B cell (primary cell): Measurements from ENCODE around the gene SSRP1. TPM values are rescaled to one million over a fixed set of nuclear protein-coding genes. Genes with fewer than 3 reads are reported as not detected.

ENCODE experiments used
- ATAC-seq: fragments of 200-7000 bp; cut with Tn5 transposase; one replicate; pipeline ENCODE4 v1.10.0; 2021; ENCODE audit warnings: low read depth, mild to moderate bottlenecking, moderate number of reproducible peaks, moderate library complexity
- CTCF ChIA-PET: fragments of 350-600 bp; sonication (Branson Sonifier 250); formaldehyde crosslinking; loops from one replicate; lab custom pipeline; 2021; ENCODE audit warnings: antibody characterized with exemption, inconsistent platforms; lab: Charles Lee
- POLR2A ChIA-PET: fragments of 350-600 bp; sonication (Branson Sonifier 250); formaldehyde crosslinking; loops from one replicate; lab custom pipeline; 2021; ENCODE audit warnings: antibody characterized with exemption; lab: Charles Lee
- DNase-seq: peaks from one replicate; pipeline ENCODE4 v3.0.0; 2013
- H2AFZ ChIP-seq: 2 replicates; pipeline ENCODE4 v1.6.1; 2012; ENCODE audit warnings: mild to moderate bottlenecking, low read depth, low read length; ENCODE audit not compliant: insufficient read depth, poor library complexity, severe bottlenecking
- H3K27ac ChIP-seq, 2 donors: 1 replicate in 1 of 2; 2 replicates in 1 of 2; pipeline ENCODE4 v1.5.1; 2012 to 2013; ENCODE audit warnings: low read length in 2 of 2, mild to moderate bottlenecking in 2 of 2, moderate library complexity in 1 of 2
- H3K27me3 ChIP-seq, 4 experiments: fragments of 200-600 bp in 1 of 4; sonication (generic) in 1 of 4; replicated peaks in 1 of 4; 1 replicate in 2 of 4; 2 replicates in 2 of 4; pipeline versions ENCODE4 v1.6.1 to v1.7.0; 2013 to 2016; ENCODE audit warnings: low read length in 3 of 4, mild to moderate bottlenecking in 2 of 4, mixed read lengths in 1 of 4, moderate library complexity in 1 of 4; ENCODE audit not compliant: insufficient read depth in 4 of 4, control insufficient read depth in 3 of 4; ENCODE audit errors: control extremely low read depth in 1 of 4
- H3K36me3 ChIP-seq, 2 experiments: replicated peaks in 1 of 2; 1 replicate in 1 of 2; 2 replicates in 1 of 2; pipeline versions ENCODE4 v1.6.1 to v1.7.1; 2013; ENCODE audit warnings: low read length in 1 of 2; ENCODE audit not compliant: insufficient read depth in 2 of 2, control insufficient read depth in 1 of 2; ENCODE audit errors: control extremely low read depth in 1 of 2, extremely low read depth in 1 of 2
- H3K4me1 ChIP-seq, 2 donors: fragments of 200-600 bp in 1 of 2; sonication (generic) in 1 of 2; 1 replicate in 1 of 2; 2 replicates in 1 of 2; pipeline versions ENCODE4 v1.5.1 to v1.6.1; 2013 to 2017; ENCODE audit warnings: low read length in 2 of 2; ENCODE audit not compliant: control insufficient read depth in 2 of 2, insufficient read depth in 2 of 2
- H3K4me2 ChIP-seq: replicated peaks from 2 replicates; pipeline ENCODE3; 2012; ENCODE audit warnings: mild to moderate bottlenecking, low read depth, low read length; ENCODE audit not compliant: poor library complexity, severe bottlenecking
- H3K4me3 ChIP-seq, 5 experiments: fragments of 200-600 bp in 1 of 5; sonication (generic) in 1 of 5; 1 replicate in 3 of 5; 2 replicates in 2 of 5; pipeline versions ENCODE4 v1.5.1 to v1.7.0; 2011 to 2016; ENCODE audit warnings: low read length in 4 of 5, mild to moderate bottlenecking in 4 of 5, low read depth in 2 of 5, control low read depth in 1 of 5, moderate library complexity in 1 of 5; ENCODE audit not compliant: insufficient read depth in 1 of 5; ENCODE audit errors: control extremely low read depth in 1 of 5, extremely low read depth in 1 of 5
- H3K79me2 ChIP-seq: fragments of 200-600 bp; sonication (generic); one replicate; pipeline ENCODE4 v1.6.0; 2016; ENCODE audit warnings: low read length; ENCODE audit not compliant: control insufficient read depth, insufficient read depth
- H3K9ac ChIP-seq: fragments of 200-600 bp; sonication (generic); 2 replicates; pipeline ENCODE4 v1.6.1; 2017; ENCODE audit warnings: mild to moderate bottlenecking, low read length, moderate library complexity
- H3K9me3 ChIP-seq, 3 donors: one replicate each; pipeline versions ENCODE4 v1.6.1 to v1.7.1; 2013; ENCODE audit warnings: low read length in 2 of 3; ENCODE audit not compliant: control insufficient read depth in 2 of 3, insufficient read depth in 1 of 3; ENCODE audit errors: control extremely low read depth in 1 of 3
- H4K20me1 ChIP-seq: 2 replicates; pipeline ENCODE4 v1.6.0; 2012; ENCODE audit warnings: mild to moderate bottlenecking, low read length; ENCODE audit not compliant: insufficient read depth, control insufficient read depth, poor library complexity, severe bottlenecking
- H3K27ac Mint-ChIP-seq: one replicate; pipeline ENCODE4 v1.8.0; 2021; ENCODE audit warnings: mixed read lengths
- H3K27me3 Mint-ChIP-seq: one replicate; pipeline ENCODE4 v1.8.0; 2021; ENCODE audit warnings: mixed read lengths
- H3K4me1 Mint-ChIP-seq: one replicate; pipeline ENCODE4 v1.8.0; 2021; ENCODE audit warnings: mixed read lengths
- H3K4me3 Mint-ChIP-seq: one replicate; pipeline ENCODE4 v1.8.0; 2021; ENCODE audit warnings: mixed read lengths
- H3K9me3 Mint-ChIP-seq: one replicate; pipeline ENCODE4 v1.8.0; 2022; ENCODE audit warnings: mixed read lengths; ENCODE audit not compliant: insufficient read depth
- EZH2 ChIP-seq: IDR thresholded peaks from 2 replicates; pipeline ENCODE4 v1.6.1; 2012; ENCODE audit warnings: borderline replicate concordance, low read depth, mild to moderate bottlenecking, moderate library complexity, low read length; ENCODE audit not compliant: insufficient read depth, poor library complexity, severe bottlenecking
- WGBS: methylation state at CpG from one replicate; pipeline ENCODE4 v1.1.5; 2013; ENCODE audit warnings: missing lambda C conversion rate; ENCODE audit not compliant: insufficient coverage; 5-methylcytosine and 5-hydroxymethylcytosine counted together
- intact Hi-C: fragments of 100-400 bp; cut with micrococcal nuclease; formaldehyde crosslinking; loops from one replicate; pipeline ENCODE4 v1.10.0; 2022
- polyA plus RNA-seq: library from polyadenylated mRNA; depleted of rRNA; stranded (reverse); fragments of >200 nt; gene quantifications from 2 replicates; pipeline ENCODE4 v1.2.3, GENCODE V29; 2012
- total RNA-seq, 2 donors: library from RNA; stranded (reverse); fragments of 120-200 nt in 1 of 2; gene quantifications; 1 replicate in 1 of 2; 2 replicates in 1 of 2; pipeline versions ENCODE4 v1.2.3 to v1.2.4, GENCODE V29; 2013 to 2022
- TF ChIP-seq, protein P1 (sequence below): fragments of 200-600 bp; IDR thresholded peaks from one replicate; pipeline ENCODE4 v1.8.0; 2022; ENCODE audit warnings: antibody characterized with exemption, mild to moderate bottlenecking

SSRP1 gene
- total and polyA plus RNA-seq, 2 donors (not counting 1 experiment from before 2014, with no cell fraction given) = 40.9 to 66.6 TPM

DNA sequence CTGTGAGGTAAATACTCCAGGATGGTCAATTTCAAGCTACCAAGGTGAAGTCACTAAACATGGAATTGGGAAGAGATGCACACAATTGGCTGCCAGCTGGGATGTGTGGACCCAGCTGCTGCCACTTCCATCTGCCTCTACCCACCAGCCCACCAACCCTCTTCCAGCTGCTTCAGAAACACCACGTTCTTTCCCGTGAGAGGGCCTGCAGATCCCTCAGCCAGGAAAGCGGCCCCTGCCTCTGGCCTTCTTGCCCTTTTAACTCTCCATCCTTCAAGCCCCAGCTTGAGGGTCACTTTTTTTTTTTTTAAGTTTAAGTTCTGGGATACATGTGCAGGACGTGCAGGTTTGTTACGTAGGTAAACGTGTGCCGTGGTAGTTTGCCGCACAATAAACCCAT, 25.3 kb upstream of the SSRP1 start:
- Histone ChIP-seq H3K27me3 (peaks cover 0 to 2% (median 2%) of the 10 kb centered on the region in 4 experiments), H3K4me1 (no peaks in the 10 kb centered on the region), H3K9me3 (no peaks in the 10 kb centered on the region), H3K4me2 (no peak overlapping the region), H3K36me3 (no peaks in the 10 kb centered on the region), H3K79me2 (no peaks in the 10 kb centered on the region), H3K27ac (no peak overlapping the region), H3K9ac (no peak overlapping the region), H3K4me3 (no peak overlapping the region), H4K20me1 (no peaks in the 10 kb centered on the region), H2AFZ (no peak overlapping the region)
- Mint-ChIP-seq H3K4me3 (no peak overlapping the region), H3K4me1 (no peaks in the 10 kb centered on the region), H3K27me3 (peaks cover 25% of the 10 kb centered on the region), H3K27ac (no peak overlapping the region), H3K9me3 (no peaks in the 10 kb centered on the region)
- no peak for ATAC-seq
- CTCF ChIA-PET = interaction anchor here (1.2 to 2.1 kb wide), 3 partner anchors 10 to 280 kb away, joined by 4 to 10 read pairs (median 5); no protein-coding TSS in a partner anchor
- POLR2A ChIA-PET = no interaction called here
- no peak for TF ChIP-seq EZH2
- TF ChIP-seq, protein P1, sequence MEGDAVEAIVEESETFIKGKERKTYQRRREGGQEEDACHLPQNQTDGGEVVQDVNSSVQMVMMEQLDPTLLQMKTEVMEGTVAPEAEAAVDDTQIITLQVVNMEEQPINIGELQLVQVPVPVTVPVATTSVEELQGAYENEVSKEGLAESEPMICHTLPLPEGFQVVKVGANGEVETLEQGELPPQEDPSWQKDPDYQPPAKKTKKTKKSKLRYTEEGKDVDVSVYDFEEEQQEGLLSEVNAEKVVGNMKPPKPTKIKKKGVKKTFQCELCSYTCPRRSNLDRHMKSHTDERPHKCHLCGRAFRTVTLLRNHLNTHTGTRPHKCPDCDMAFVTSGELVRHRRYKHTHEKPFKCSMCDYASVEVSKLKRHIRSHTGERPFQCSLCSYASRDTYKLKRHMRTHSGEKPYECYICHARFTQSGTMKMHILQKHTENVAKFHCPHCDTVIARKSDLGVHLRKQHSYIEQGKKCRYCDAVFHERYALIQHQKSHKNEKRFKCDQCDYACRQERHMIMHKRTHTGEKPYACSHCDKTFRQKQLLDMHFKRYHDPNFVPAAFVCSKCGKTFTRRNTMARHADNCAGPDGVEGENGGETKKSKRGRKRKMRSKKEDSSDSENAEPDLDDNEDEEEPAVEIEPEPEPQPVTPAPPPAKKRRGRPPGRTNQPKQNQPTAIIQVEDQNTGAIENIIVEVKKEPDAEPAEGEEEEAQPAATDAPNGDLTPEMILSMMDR = no peak
- no peak for DNase-seq
- intact Hi-C loops = no loop called here
- WGBS = 100% methylated on average over 1 of the region's 8 CpGs

DNA sequence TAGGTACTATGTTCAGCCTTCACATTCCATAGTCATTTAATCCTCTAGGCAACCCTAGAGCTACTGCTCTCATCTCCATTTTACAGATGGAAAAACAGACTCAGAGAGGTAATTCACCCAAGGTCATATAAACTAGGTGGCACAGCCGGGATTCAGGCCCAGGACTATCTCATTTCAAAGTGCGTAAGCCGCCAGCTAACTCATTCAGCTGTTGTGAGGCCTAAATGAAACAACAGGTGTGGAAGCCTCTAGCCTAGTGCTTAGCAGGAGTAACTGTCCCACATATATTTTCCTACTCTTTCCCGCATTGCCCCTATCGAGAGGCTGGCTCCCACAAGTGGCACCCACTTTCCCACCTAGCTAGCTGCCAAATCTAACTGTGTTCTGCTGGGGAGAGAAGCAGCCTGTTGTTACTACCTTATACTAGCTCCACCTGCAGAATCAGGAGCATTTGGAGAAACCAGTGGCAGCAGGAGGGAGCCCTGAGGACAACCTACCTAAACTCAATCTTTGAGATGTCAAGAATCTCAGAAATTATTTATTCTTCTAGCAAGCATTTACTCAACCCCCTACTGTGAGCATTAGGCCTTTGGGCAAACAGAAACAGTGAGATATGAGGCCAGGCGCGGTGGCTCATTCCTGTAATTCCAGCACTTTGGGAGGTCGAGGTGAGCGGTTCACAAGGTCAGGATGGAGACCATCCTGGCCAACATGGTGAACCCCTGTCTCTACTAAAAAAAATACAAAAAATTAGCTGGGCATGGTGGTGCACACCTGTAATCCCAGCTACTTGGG, 24.4 kb upstream of the SSRP1 start:
- Mint-ChIP-seq H3K27ac (no peak overlapping the region), H3K27me3 (peaks cover 26% of the 10 kb centered on the region), H3K9me3 (no peaks in the 10 kb centered on the region), H3K4me1 (no peaks in the 10 kb centered on the region), H3K4me3 (no peak overlapping the region)
- Histone ChIP-seq H3K4me3 (no peak overlapping the region), H3K9ac (no peak overlapping the region), H3K9me3 (no peaks in the 10 kb centered on the region), H3K4me2 (no peak overlapping the region), H3K79me2 (no peaks in the 10 kb centered on the region), H4K20me1 (no peaks in the 10 kb centered on the region), H3K4me1 (no peaks in the 10 kb centered on the region), H2AFZ (no peak overlapping the region), H3K27ac (no peak overlapping the region), H3K36me3 (no peaks in the 10 kb centered on the region), H3K27me3 (peaks cover 0 to 3% (median 2%) of the 10 kb centered on the region in 4 experiments)
- TF ChIP-seq EZH2 = no peak
- TF ChIP-seq, protein P1 = no peak
- ATAC-seq = no peak
- intact Hi-C loops = no loop called here
- 93% methylated on average over 5 of the region's 9 CpGs for WGBS
- ChIA-PET POLR2A (no interaction called here), CTCF (interaction anchor here (1.1 to 2.1 kb wide), 5 partner anchors 9 to 281 kb away, joined by 4 to 10 read pairs (median 4); no protein-coding TSS in a partner anchor)
- DNase-seq = no peak
